Vagina (tissue), 2 donors: ENCODE measurements around the gene CDH4.

Experiments
- POLR2A ChIP-seq, 2 donors: fragments of 450-650 bp; IDR thresholded peaks; one replicate each; pipeline ENCODE4 v1.6.1; 2017; ENCODE audit warnings: antibody characterized with exemption in 2 of 2, mild to moderate bottlenecking in 2 of 2, moderate library complexity in 2 of 2
- POLR2AphosphoS5 ChIP-seq, 2 donors: sonication (generic); formaldehyde crosslinking; IDR thresholded peaks; one replicate each; pipeline ENCODE4 v1.9.0; 2017; ENCODE audit warnings: antibody characterized with exemption in 2 of 2, mild to moderate bottlenecking in 2 of 2, low read depth in 1 of 2; ENCODE audit not compliant: insufficient read depth in 1 of 2
- TF ChIP-seq, protein P1 (sequence below), 3 experiments: fragments of 450-650 bp in 2 of 3; fragments of 200-600 bp in 1 of 3; sonication (generic) in 1 of 3; IDR thresholded peaks; one replicate each; pipeline ENCODE4 v1.5.1; 2017 to 2019; ENCODE audit warnings: antibody characterized with exemption in 3 of 3, mild to moderate bottlenecking in 2 of 3, moderate library complexity in 2 of 3

DNA sequence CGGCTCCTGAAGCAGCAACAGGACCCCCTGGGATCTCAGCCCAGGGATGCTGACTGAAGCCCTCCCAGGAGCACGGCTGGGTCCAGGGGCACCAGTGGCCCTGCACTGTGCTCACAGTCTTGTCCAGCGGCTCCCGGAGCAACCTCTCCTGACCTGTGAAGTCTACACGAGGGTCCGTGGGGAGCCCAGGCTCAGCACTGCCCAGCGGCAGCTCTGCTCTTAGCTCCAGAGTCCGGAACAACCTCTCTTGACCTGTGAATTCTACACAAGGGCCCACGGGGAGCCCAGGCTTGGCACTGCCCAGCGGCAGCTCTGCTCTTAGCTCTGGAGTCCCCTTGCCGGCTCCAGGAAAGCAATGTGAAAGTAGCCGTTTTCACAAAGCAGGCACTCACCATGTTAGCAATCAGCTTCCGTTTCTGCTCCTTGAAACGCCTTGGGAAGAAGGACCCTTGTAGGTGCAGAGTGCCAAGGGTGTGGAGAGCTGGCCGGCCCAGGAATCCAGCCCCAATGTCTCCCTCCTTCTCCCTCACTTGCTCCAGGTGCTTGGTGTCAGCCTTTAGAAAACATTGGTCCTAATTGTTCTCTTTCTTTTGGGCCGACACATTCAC, 310.9 kb downstream of the CDH4 start:
- TF ChIP-seq, protein P1, sequence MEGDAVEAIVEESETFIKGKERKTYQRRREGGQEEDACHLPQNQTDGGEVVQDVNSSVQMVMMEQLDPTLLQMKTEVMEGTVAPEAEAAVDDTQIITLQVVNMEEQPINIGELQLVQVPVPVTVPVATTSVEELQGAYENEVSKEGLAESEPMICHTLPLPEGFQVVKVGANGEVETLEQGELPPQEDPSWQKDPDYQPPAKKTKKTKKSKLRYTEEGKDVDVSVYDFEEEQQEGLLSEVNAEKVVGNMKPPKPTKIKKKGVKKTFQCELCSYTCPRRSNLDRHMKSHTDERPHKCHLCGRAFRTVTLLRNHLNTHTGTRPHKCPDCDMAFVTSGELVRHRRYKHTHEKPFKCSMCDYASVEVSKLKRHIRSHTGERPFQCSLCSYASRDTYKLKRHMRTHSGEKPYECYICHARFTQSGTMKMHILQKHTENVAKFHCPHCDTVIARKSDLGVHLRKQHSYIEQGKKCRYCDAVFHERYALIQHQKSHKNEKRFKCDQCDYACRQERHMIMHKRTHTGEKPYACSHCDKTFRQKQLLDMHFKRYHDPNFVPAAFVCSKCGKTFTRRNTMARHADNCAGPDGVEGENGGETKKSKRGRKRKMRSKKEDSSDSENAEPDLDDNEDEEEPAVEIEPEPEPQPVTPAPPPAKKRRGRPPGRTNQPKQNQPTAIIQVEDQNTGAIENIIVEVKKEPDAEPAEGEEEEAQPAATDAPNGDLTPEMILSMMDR (IDR thresholded peaks at IDR 0.05) = no peak
- TF ChIP-seq POLR2A (IDR thresholded peaks at IDR 0.05) (no peak), POLR2AphosphoS5 (IDR thresholded peaks at IDR 0.05; ENCODE audit: insufficient read depth in 1 of 2, low read depth in 1 of 2) (no peak)
